A549 (cell line): ENCODE data around the gene POU3F3.

Source experiments
- CHD2 ChIP-seq: fragments of 150-350 bp; IDR thresholded peaks from 2 replicates; pipeline ENCODE4 v1.6.1; 2014; ENCODE audit warnings: low read length; ENCODE audit not compliant: partially characterized antibody
- CTCF ChIP-seq: fragments of >200 bp; sonication (Bioruptor Twin); formaldehyde crosslinking; IDR thresholded peaks from 3 replicates; pipeline ENCODE4 v1.5.1; 2016
- EHMT2 ChIP-seq: fragments of 200-600 bp; sonication (generic); IDR thresholded peaks from 2 replicates; pipeline ENCODE4 v1.6.1; 2016; ENCODE audit warnings: antibody characterized with exemption, low read depth, mild to moderate bottlenecking, moderate library complexity
- ELK1 ChIP-seq: fragments of 150-350 bp; IDR thresholded peaks from 2 replicates; pipeline ENCODE4 v1.6.1; 2014; ENCODE audit warnings: low read depth, mild to moderate bottlenecking, low read length
- EP300 ChIP-seq, 2 experiments: fragments of >200 bp; sonication (Bioruptor Twin); formaldehyde crosslinking; IDR thresholded peaks; 2 replicates in 1 of 2; 3 replicates in 1 of 2; pipeline ENCODE4 v1.6.1; 2016 to 2017
- HOXB5 ChIP-seq: fragments of 250-450 bp; sonication (Bioruptor Pico); IDR thresholded peaks from 2 replicates; pipeline ENCODE4 v1.5.0; 2020; ENCODE audit warnings: mild to moderate bottlenecking, moderate library complexity
- JUNB ChIP-seq: fragments of >200 bp; sonication (Bioruptor Twin); formaldehyde crosslinking; IDR thresholded peaks from 2 replicates; pipeline ENCODE4 v1.6.1; 2016
- NR3C1 ChIP-seq: fragments of >200 bp; sonication (Bioruptor Twin); formaldehyde crosslinking; IDR thresholded peaks from 3 replicates; pipeline ENCODE4 v1.6.1; 2017
- POLR2A ChIP-seq: IDR thresholded peaks from 2 replicates; pipeline ENCODE4 v1.6.1; 2012; ENCODE audit warnings: mild to moderate bottlenecking, low read length
- SMC3 ChIP-seq: fragments of >200 bp; sonication (Bioruptor Twin); formaldehyde crosslinking; IDR thresholded peaks from 3 replicates; pipeline ENCODE4 v1.6.1; 2018; ENCODE audit warnings: inconsistent platforms
- USF2 ChIP-seq: fragments of 450-650 bp; IDR thresholded peaks from 2 replicates; pipeline ENCODE4 v1.6.1; 2014; ENCODE audit warnings: antibody characterized with exemption
- ZFP36 ChIP-seq: fragments of 450-650 bp; IDR thresholded peaks from 2 replicates; pipeline ENCODE4 v1.6.1; 2014; ENCODE audit warnings: borderline replicate concordance; ENCODE audit not compliant: partially characterized antibody

GRCh38 chr2:104853534-104854497 lies at the start of gene POU3F3:
- TF ChIP-seq POLR2A (no peak), ZFP36 (no peak), CTCF (no peak), CHD2 (no peak), SMC3 (no peak), JUNB (no peak), USF2 (no peak), HOXB5 (CRISPR knock-in tag) (no peak), ELK1 (no peak), EHMT2 (no peak), EP300 (IDR thresholded peaks at IDR 0.05) (no peak), NR3C1 (no peak)
